ENCODE data around the gene DMC1.
A peak's percentile ranks its signal among the peaks of the same experiment; 100 is the strongest.

DMC1 gene

GRCh38 chr22:38490915-38491314 lies 79.1 kb downstream of the DMC1 start:
- TF ChIP-seq CTCF (conservative IDR thresholded peaks at IDR 0.05; ENCODE audit: low read depth, low read length), result no peak
- peak; percentile 94 for DNase-seq (ENCODE audit: low read depth)
- H3K4me3 ChIP-seq (ENCODE audit: low read depth, low read length), result no peak overlapping the region

GRCh38 chr22:38490475-38490874 lies 79.5 kb downstream of the DMC1 start:
- DNase-seq (ENCODE audit: low read depth), result no peak
- no peak overlapping the region for H3K4me3 ChIP-seq (ENCODE audit: low read depth, low read length)
- no peak for TF ChIP-seq CTCF (conservative IDR thresholded peaks at IDR 0.05; ENCODE audit: low read depth, low read length)

- peak; percentile 76 for DNase-seq (ENCODE audit: low read depth)
- no peak for TF ChIP-seq CTCF (conservative IDR thresholded peaks at IDR 0.05; ENCODE audit: low read depth, low read length)
- H3K4me3 ChIP-seq (ENCODE audit: low read depth, low read length), result no peak overlapping the region
Observed at GRCh38 chr22:38489561-38490145, 80.3 kb downstream of the DMC1 start.

GRCh38 chr22:38489142-38489541 lies 80.8 kb downstream of the DMC1 start:
- H3K4me3 ChIP-seq (ENCODE audit: low read depth, low read length), result no peak overlapping the region
- TF ChIP-seq CTCF (conservative IDR thresholded peaks at IDR 0.05; ENCODE audit: low read depth, low read length), result no peak
- DNase-seq (ENCODE audit: low read depth), result no peak

GRCh38 chr22:38487946-38488345 lies 82.0 kb downstream of the DMC1 start:
- no peak for TF ChIP-seq CTCF (conservative IDR thresholded peaks at IDR 0.05; ENCODE audit: low read depth, low read length)
- no peak overlapping the region for H3K4me3 ChIP-seq (ENCODE audit: low read depth, low read length)
- no peak for DNase-seq (ENCODE audit: low read depth)

GRCh38 chr22:38485783-38486182 lies 84.2 kb downstream of the DMC1 start:
- no peak overlapping the region for H3K4me3 ChIP-seq (ENCODE audit: low read depth, low read length)
- TF ChIP-seq CTCF (conservative IDR thresholded peaks at IDR 0.05; ENCODE audit: low read depth, low read length), result no peak
- DNase-seq (ENCODE audit: low read depth), result no peak

- TF ChIP-seq CTCF (conservative IDR thresholded peaks at IDR 0.05; ENCODE audit: low read depth, low read length), result no peak
- no peak overlapping the region for H3K4me3 ChIP-seq (ENCODE audit: low read depth, low read length)
- no peak for DNase-seq (ENCODE audit: low read depth)
Observed at GRCh38 chr22:38484244-38484643, 85.7 kb downstream of the DMC1 start.
